ENCODE measurements around the gene WDR82. TPM values are rescaled to one million over a fixed set of nuclear protein-coding genes. Genes with fewer than 3 reads are reported as not detected.
A peak's percentile ranks its signal among the peaks of the same experiment; 100 is the strongest.

Gene WDR82
- total and polyA plus RNA-seq, 9 of the 15 experiments (the other 6 are each of a cell fraction or from before 2014, with no cell fraction given), result 6.4 to 62.9 (median 37.1) TPM

DNA sequence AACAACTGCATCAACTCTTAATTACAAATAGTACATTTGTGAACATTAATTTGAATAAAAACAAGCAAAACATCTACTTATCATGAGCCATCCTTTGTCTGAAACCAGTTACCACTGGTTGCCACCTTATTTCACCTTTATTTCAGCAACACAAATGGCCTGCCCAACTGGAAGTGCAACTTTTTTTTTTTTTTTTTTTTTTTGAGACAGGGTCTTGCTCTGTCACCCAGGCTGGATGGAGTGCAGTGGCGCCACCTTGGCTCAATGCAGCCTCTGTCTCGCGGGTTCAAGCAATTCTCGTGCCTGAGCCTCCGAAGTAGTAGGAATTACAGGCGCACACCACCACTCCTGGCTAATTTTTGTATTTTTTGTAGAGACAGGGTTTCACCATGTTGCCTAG is 13.1 kb downstream of the WDR82 start:
- Histone ChIP-seq H3K36me3 (ENCODE audit: control insufficient read depth, insufficient read depth, low read length) (peaks cover 95% of the 10 kb centered on the region), H3K27me3 (ENCODE audit: control insufficient read depth in 2 of 2, insufficient read depth in 2 of 2, low read length in 2 of 2) (no peaks in the 10 kb centered on the region), H3K4me2 (ENCODE audit: insufficient read depth, low read length) (no peak overlapping the region), H3K79me2 (ENCODE audit: control insufficient read depth, insufficient read depth, low read length) (peaks cover 72% of the 10 kb centered on the region), H3K27ac (ENCODE audit: extremely low read depth, low read depth, low read length) (no peak overlapping the region), H4K20me1 (replicated peaks; ENCODE audit: control insufficient read depth, insufficient read depth, low read length) (0 out of 2 replicates have a peak, but pooled peaks cover 1% of the 10 kb centered on the region), H3K4me3 (no peak overlapping the region), H3K4me1 (replicated peaks in 1 of 2; ENCODE audit: control insufficient read depth in 2 of 2, insufficient read depth in 2 of 2, low read length in 2 of 2) (no peaks in the 10 kb centered on the region), H3K9ac (ENCODE audit: insufficient read depth in 1 of 2, low read depth in 2 of 2, low read length in 2 of 2) (no peak overlapping the region), H3K9me1 (ENCODE audit: control insufficient read depth, insufficient read depth, low read length) (peaks cover 3% of the 10 kb centered on the region), H3K9me3 (replicated peaks; ENCODE audit: control insufficient read depth, insufficient read depth, low read depth, low read length) (no peaks in the 10 kb centered on the region), H2AFZ (ENCODE audit: low read depth, low read length) (no peak overlapping the region)
- no CpG with 5 or more reads among the region's 6 CpGs for WGBS (ENCODE audit: insufficient coverage, low coverage, missing lambda C conversion rate)
- intact Hi-C loops (cut with micrococcal nuclease), result no loop called here
- TF ChIP-seq GATAD2B (IDR thresholded peaks at IDR 0.05; ENCODE audit: borderline replicate concordance) (no peak), RBM15 (IDR thresholded peaks at IDR 0.05; ENCODE audit: insufficient read depth, low read length) (no peak), ZNF384 (IDR thresholded peaks at IDR 0.05; ENCODE audit: low read depth, low read length) (peak; percentile 40)
- TF ChIP-seq, protein P1, sequence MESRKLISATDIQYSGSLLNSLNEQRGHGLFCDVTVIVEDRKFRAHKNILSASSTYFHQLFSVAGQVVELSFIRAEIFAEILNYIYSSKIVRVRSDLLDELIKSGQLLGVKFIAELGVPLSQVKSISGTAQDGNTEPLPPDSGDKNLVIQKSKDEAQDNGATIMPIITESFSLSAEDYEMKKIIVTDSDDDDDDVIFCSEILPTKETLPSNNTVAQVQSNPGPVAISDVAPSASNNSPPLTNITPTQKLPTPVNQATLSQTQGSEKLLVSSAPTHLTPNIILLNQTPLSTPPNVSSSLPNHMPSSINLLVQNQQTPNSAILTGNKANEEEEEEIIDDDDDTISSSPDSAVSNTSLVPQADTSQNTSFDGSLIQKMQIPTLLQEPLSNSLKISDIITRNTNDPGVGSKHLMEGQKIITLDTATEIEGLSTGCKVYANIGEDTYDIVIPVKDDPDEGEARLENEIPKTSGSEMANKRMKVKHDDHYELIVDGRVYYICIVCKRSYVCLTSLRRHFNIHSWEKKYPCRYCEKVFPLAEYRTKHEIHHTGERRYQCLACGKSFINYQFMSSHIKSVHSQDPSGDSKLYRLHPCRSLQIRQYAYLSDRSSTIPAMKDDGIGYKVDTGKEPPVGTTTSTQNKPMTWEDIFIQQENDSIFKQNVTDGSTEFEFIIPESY (CRISPR knock-in tag; IDR thresholded peaks at IDR 0.05), result peak; percentile 90
- BruUV-seq (replicated peaks), result no TSS peak
- no peak for DNase-seq (ENCODE audit: extremely low read depth in 1 of 4, low spot score in 3 of 4)
- in situ Hi-C loops (cut with MboI), result no loop called here
- ChIA-PET POLR2A (no interaction called here), CTCF (ENCODE audit: low intra/inter-chr PET ratio) (interaction anchor here (0.6 kb wide), 1 partner anchor 264 kb away, joined by 3 read pairs; no protein-coding TSS in a partner anchor)
- ATAC-seq, result no peak
- FAIRE-seq, result no peak
